Astrocyte of the spinal cord (primary cell): ENCODE results near the gene CACNG5.

Experiments
- DNase-seq: peaks from one replicate; pipeline ENCODE4 v3.0.0; 2011; ENCODE audit warnings: low read depth, low spot score
- H3K4me3 ChIP-seq: 2 replicates; pipeline ENCODE4 v1.5.1; 2011; ENCODE audit warnings: low read depth, mild to moderate bottlenecking, low read length, moderate library complexity
- in situ Hi-C: cut with HindIII; loops from 2 replicates; pipeline ENCODE4 v1.10.0; 2017; ENCODE audit warnings: low sequenced_read_pairs
- TF ChIP-seq, protein P1 (sequence below): IDR thresholded peaks from 2 replicates; pipeline ENCODE4 v1.5.1; 2012; ENCODE audit warnings: low read depth, mild to moderate bottlenecking, low read length, inconsistent platforms

Gene CACNG5

DNA sequence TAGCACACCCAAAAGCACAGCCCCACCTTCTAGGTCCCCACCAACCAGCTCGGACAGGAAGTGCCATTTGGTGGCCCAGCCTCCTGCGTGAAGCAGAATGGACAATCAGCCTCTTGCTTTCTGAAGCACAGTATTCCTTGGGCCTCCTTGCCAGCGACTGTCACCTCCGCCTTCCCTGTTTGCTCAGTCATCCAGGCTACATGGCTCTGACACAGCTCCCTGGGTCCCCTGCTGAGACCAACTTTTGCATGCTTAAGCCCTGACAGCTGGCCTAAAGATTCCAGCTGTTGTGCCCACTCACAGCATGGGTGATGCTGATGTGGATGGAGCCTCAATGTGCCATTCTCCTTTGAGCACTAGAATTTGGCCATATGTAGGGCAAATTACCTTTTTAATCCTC lies 4.5 kb upstream of the CACNG5 start:
- no peak for DNase-seq
- TF ChIP-seq, protein P1, sequence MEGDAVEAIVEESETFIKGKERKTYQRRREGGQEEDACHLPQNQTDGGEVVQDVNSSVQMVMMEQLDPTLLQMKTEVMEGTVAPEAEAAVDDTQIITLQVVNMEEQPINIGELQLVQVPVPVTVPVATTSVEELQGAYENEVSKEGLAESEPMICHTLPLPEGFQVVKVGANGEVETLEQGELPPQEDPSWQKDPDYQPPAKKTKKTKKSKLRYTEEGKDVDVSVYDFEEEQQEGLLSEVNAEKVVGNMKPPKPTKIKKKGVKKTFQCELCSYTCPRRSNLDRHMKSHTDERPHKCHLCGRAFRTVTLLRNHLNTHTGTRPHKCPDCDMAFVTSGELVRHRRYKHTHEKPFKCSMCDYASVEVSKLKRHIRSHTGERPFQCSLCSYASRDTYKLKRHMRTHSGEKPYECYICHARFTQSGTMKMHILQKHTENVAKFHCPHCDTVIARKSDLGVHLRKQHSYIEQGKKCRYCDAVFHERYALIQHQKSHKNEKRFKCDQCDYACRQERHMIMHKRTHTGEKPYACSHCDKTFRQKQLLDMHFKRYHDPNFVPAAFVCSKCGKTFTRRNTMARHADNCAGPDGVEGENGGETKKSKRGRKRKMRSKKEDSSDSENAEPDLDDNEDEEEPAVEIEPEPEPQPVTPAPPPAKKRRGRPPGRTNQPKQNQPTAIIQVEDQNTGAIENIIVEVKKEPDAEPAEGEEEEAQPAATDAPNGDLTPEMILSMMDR, result no peak
- in situ Hi-C loops, result no loop called here
- H3K4me3 ChIP-seq, result no peak overlapping the region

DNA sequence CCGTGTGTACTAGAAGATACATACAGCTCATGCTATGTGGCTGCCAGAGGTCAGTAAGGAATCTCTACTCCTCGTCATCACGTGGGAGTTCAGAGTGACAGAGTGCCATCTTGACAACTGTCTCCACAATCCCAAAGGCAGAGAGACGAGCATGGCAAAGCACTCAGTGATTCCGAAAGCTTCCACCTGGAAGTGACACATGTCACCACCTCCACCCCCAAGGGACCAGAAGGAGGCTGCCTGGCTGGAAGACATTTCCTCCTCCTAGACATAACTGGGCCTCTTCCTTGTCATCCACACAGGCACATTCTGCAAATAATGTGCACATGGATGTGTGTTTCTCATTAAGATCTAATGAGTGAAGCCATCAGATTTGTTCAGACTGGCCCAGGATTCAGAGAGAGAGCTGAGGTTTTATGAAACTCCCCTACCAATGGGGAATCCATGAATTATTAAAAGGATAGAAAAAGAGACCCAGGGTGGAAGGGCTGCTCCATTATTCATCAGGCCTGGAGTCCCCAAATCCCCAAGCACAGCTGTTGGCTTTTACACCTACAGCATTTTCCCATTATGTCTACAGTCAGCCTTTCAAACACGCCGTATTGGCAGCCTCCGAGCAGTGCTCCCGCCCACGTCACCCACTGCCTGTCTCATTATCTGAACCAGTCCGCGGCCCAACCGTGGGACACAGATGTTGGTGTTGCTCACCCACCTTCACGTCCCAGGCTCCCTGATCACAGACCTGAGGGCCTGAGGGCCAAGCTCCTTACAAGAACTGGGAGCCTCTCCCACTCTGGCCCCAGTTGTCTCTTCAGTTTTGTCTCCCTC lies 3.3 kb upstream of the CACNG5 start:
- no peak for DNase-seq
- in situ Hi-C loops, result no loop called here
- TF ChIP-seq, protein P1, result no peak
- H3K4me3 ChIP-seq, result no peak overlapping the region

GRCh38 chr17:66833201-66833600 lies 1.7 kb upstream of the CACNG5 start:
- in situ Hi-C loops, result no loop called here
- TF ChIP-seq, protein P1, result no peak
- DNase-seq, result no peak
- H3K4me3 ChIP-seq, result no peak overlapping the region

DNA sequence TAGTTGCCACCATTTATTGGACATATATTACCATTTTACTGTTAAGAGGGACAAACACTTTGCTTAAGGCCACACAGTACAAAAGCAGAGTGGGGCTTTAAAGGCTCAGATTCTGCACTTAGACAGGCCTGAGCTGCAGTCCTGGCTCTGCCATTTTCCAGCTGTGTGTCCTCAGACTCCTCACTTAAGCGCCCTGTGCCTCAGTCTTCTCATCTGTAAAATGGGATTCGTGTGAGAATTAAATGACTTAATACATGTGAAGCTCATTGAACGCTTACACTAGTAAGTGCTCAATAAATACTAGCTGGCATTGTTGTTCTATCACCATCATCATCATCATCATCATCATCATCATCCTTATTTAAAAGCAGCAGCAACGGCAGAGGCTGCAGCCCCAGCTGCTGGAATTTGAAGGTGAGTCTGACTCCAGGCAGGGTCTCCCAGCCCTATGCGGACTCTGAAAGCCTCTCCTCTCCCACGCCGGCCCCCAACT lies 445 bp upstream of the CACNG5 start:
- DNase-seq, result no peak

GRCh38 chr17:66835476-66835875 lies 559 bp downstream of the CACNG5 start:
- H3K4me3 ChIP-seq, result no peak overlapping the region
- in situ Hi-C loops, result no loop called here
- TF ChIP-seq, protein P1, result no peak
- no peak for DNase-seq

More for the DNA sequence above, 445 bp upstream of the CACNG5 start:
- in situ Hi-C loops, result no loop called here
- no peak overlapping the region for H3K4me3 ChIP-seq
- TF ChIP-seq, protein P1, result no peak

- DNase-seq, result no peak
- in situ Hi-C loops, result no loop called here
- TF ChIP-seq, protein P1, result no peak
- H3K4me3 ChIP-seq, result no peak overlapping the region
Measured at GRCh38 chr17:66836063-66837005, 1.4 kb downstream of the CACNG5 start.
